OCI-LY1 (cell line): ENCODE results near the gene CCK.

Experiments used
- H2AFZ ChIP-seq: fragments of 200-600 bp; sonication (generic), shearing (Covaris generic); 2 replicates; pipeline ENCODE4 v1.6.0; 2014; ENCODE audit warnings: antibody characterized with exemption, mild to moderate bottlenecking, low read length
- H3F3A ChIP-seq: fragments of 200-600 bp; sonication (generic), shearing (Covaris generic); 2 replicates; pipeline ENCODE4 v1.6.0; 2014; ENCODE audit warnings: mild to moderate bottlenecking, antibody characterized with exemption, low read length, moderate library complexity; ENCODE audit not compliant: insufficient read depth
- H3K27ac ChIP-seq: fragments of 200-600 bp; sonication (generic); 2 replicates; pipeline ENCODE4 v1.5.1; 2014; ENCODE audit warnings: low read length, mixed run types, mild to moderate bottlenecking, low read depth; ENCODE audit not compliant: poor library complexity, severe bottlenecking
- H3K27me3 ChIP-seq: fragments of 200-600 bp; sonication (generic); 2 replicates; pipeline ENCODE4 v1.6.0; 2014; ENCODE audit warnings: antibody characterized with exemption, mild to moderate bottlenecking, low read length, moderate library complexity; ENCODE audit not compliant: insufficient read depth
- H3K36me3 ChIP-seq: fragments of 200-600 bp; sonication (generic); 2 replicates; pipeline ENCODE4 v1.6.1; 2014; ENCODE audit warnings: mild to moderate bottlenecking, antibody characterized with exemption, low read length, moderate library complexity, mixed read lengths; ENCODE audit not compliant: insufficient read depth
- H3K4me1 ChIP-seq: fragments of 200-600 bp; sonication (generic); 2 replicates; pipeline ENCODE4 v1.5.1; 2014; ENCODE audit warnings: mild to moderate bottlenecking, low read length, moderate library complexity; ENCODE audit not compliant: insufficient read depth, severe bottlenecking
- H3K4me2 ChIP-seq: fragments of 200-600 bp; sonication (generic), shearing (Covaris generic); 2 replicates; pipeline ENCODE4 v1.6.1; 2014; ENCODE audit warnings: low read length
- H3K4me3 ChIP-seq: fragments of 200-600 bp; sonication (generic); 2 replicates; pipeline ENCODE4 v1.5.1; 2014; ENCODE audit warnings: low read length, low read depth, mild to moderate bottlenecking, mixed read lengths; ENCODE audit not compliant: poor library complexity, severe bottlenecking
- H3K79me2 ChIP-seq: fragments of 200-600 bp; shearing (Covaris generic); 2 replicates; pipeline ENCODE4 v1.6.1; 2016; ENCODE audit warnings: mixed run types, low read length, mixed read lengths; ENCODE audit not compliant: insufficient read depth
- H3K9ac ChIP-seq: fragments of 200-600 bp; sonication (generic), shearing (Covaris generic); 2 replicates; pipeline ENCODE4 v1.6.1; 2014; ENCODE audit warnings: mild to moderate bottlenecking, low read length, mixed read lengths
- H3K9me2 ChIP-seq: fragments of 200-600 bp; sonication (generic), shearing (Covaris generic); 2 replicates; pipeline ENCODE4 v1.6.1; 2014; ENCODE audit warnings: low read depth, mild to moderate bottlenecking, low read length, mixed read lengths
- H3K9me3 ChIP-seq: fragments of 200-600 bp; shearing (Covaris generic); 2 replicates; pipeline ENCODE4 v1.6.1; 2014; ENCODE audit warnings: low read length, mixed read lengths
- H4K20me1 ChIP-seq: fragments of 200-600 bp; sonication (generic), shearing (Covaris generic); 2 replicates; pipeline ENCODE4 v1.6.0; 2016; ENCODE audit warnings: mild to moderate bottlenecking, low read length; ENCODE audit not compliant: insufficient read depth
- EZH2 ChIP-seq: fragments of 200-600 bp; sonication (generic), shearing (Covaris generic); IDR thresholded peaks from 2 replicates; pipeline ENCODE4 v1.8.0; 2017; ENCODE audit warnings: borderline replicate concordance, mixed run types, mild to moderate bottlenecking, antibody characterized with exemption, low read length, moderate library complexity, mixed read lengths
- TF ChIP-seq, protein P1 (sequence below): fragments of 200-600 bp; sonication (generic), shearing (Covaris generic); IDR thresholded peaks from 2 replicates; pipeline ENCODE4 v1.5.1; 2017; ENCODE audit warnings: mild to moderate bottlenecking, antibody characterized with exemption, low read length, moderate library complexity, mixed read lengths

Gene CCK, protein sequence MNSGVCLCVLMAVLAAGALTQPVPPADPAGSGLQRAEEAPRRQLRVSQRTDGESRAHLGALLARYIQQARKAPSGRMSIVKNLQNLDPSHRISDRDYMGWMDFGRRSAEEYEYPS

DNA sequence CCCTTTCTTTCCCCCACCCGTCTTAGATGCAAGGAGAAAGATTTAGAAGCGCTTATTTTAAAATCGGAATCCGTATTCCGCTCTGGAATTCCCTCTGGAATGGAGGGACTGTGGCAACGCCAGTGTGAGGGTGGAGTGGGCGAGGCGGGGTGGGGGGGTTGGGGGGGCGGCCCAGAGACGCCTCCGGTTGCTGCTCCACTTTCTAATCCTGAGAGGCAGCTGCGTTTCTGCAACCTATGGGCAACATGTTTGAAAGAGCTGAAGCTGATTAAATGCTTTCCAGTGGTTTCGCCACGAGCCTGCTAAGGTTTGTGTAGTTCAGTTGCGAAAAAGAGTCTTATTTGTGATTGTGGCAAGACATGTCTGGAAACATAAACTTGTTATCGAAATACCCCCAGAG is at the start of gene CCK:
Gene CCK, minus strand, starts transcription at position 101 of the 400 bp plus-strand sequence. CDS start 2,555 bp downstream, outside the sequence.
- Histone ChIP-seq H3F3A (no peaks in the 10 kb centered on the region), H3K9me2 (no peaks in the 10 kb centered on the region), H3K9ac (no peak within 1 kb of the TSS), H3K36me3 (no peaks in the 10 kb centered on the region), H3K4me3 (no peak within 1 kb of the TSS), H3K4me1 (no peaks in the 10 kb centered on the region), H3K27ac (no peak within 1 kb of the TSS), H3K27me3 (peaks cover 4% of the 10 kb centered on the region; the same call in 1 of the 2 replicates), H3K9me3 (no peaks in the 10 kb centered on the region), H3K4me2 (no peak within 1 kb of the TSS), H3K79me2 (no peaks in the 10 kb centered on the region), H4K20me1 (no peaks in the 10 kb centered on the region), H2AFZ (no peak within 1 kb of the TSS)
- TF ChIP-seq, protein P1, sequence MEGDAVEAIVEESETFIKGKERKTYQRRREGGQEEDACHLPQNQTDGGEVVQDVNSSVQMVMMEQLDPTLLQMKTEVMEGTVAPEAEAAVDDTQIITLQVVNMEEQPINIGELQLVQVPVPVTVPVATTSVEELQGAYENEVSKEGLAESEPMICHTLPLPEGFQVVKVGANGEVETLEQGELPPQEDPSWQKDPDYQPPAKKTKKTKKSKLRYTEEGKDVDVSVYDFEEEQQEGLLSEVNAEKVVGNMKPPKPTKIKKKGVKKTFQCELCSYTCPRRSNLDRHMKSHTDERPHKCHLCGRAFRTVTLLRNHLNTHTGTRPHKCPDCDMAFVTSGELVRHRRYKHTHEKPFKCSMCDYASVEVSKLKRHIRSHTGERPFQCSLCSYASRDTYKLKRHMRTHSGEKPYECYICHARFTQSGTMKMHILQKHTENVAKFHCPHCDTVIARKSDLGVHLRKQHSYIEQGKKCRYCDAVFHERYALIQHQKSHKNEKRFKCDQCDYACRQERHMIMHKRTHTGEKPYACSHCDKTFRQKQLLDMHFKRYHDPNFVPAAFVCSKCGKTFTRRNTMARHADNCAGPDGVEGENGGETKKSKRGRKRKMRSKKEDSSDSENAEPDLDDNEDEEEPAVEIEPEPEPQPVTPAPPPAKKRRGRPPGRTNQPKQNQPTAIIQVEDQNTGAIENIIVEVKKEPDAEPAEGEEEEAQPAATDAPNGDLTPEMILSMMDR, result no peak
- no peak for TF ChIP-seq EZH2

DNA sequence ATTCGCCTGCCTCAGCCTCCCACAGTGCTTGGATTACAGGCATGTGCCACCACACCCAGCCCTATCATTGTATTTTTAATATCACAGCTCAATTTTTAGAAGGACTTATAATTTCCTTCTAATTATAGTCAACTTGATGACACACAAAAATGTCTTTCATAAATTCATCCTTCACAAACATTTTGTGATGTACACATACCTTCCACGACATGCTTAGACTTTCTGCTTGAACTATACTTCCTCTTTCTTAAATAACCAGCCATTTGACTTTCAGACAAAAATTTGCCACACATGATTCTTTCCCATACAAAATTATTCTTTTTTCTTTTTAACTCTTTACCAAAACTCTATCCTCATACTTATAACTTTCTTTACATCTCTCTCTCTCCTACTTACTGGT is 48.4 kb upstream of the CCK start:
- Histone ChIP-seq H3K9me2 (no peaks in the 10 kb centered on the region), H3K27me3 (no peaks in the 10 kb centered on the region), H3K4me3 (no peak overlapping the region), H3K4me2 (no peak overlapping the region), H3K9ac (no peak overlapping the region), H3F3A (no peaks in the 10 kb centered on the region), H2AFZ (no peak overlapping the region), H3K79me2 (no peaks in the 10 kb centered on the region), H4K20me1 (no peaks in the 10 kb centered on the region), H3K36me3 (no peaks in the 10 kb centered on the region), H3K27ac (no peak overlapping the region), H3K9me3 (peaks cover 18% of the 10 kb centered on the region; the same call in 1 of the 2 replicates), H3K4me1 (no peaks in the 10 kb centered on the region)
- no peak for TF ChIP-seq EZH2
- TF ChIP-seq, protein P1, result no peak

DNA sequence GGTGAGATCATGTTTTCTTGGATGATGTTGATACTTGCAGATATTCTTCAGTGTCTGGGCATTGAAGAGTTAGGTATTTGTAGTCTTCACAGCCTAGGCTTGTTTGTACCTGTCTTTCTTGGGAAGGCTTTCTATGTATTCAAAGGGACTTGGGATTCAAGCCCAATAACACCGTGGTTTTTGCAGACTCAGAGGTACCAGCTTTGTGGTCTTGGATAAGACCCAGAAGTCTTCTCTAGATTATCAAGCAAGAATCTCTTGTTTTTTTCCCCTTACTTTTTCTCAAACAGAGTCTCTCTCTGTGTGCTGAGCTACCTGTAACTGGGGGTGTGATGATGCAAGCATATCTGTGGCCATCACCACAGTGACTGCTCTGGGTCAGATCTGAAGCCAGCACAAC is 42.7 kb upstream of the CCK start:
- H3K9ac ChIP-seq, result no peak overlapping the region
- no peak overlapping the region for H3K27ac ChIP-seq
- no peaks in the 10 kb centered on the region for H3K79me2 ChIP-seq
- no peaks in the 10 kb centered on the region for H3K9me2 ChIP-seq
- no peaks in the 10 kb centered on the region for H3F3A ChIP-seq
- no peak overlapping the region for H3K4me2 ChIP-seq
- TF ChIP-seq, protein P1, result no peak
- no peak for TF ChIP-seq EZH2
- no peaks in the 10 kb centered on the region for H4K20me1 ChIP-seq
- no peaks in the 10 kb centered on the region for H3K36me3 ChIP-seq
- no peak overlapping the region for H2AFZ ChIP-seq
- no peak overlapping the region for H3K4me3 ChIP-seq
- H3K9me3 ChIP-seq, result 0 out of 2 replicates have a peak, but pooled peaks cover 10% of the 10 kb centered on the region
- H3K4me1 ChIP-seq, result no peaks in the 10 kb centered on the region
- no peaks in the 10 kb centered on the region for H3K27me3 ChIP-seq
